H1 (cell line): ENCODE data around the gene STARD8. TPM values are rescaled to one million over a fixed set of nuclear protein-coding genes. Genes with fewer than 3 reads are reported as not detected.
A peak's percentile ranks its signal among the peaks of the same experiment; 100 is the strongest.

Source experiments
- CTCF ChIA-PET: fragments of 300-600 bp; sonication (Branson Sonifier 250); formaldehyde crosslinking; loops from one replicate; lab custom pipeline; 2021; ENCODE audit not compliant: partially characterized antibody; lab: Charles Lee
- POLR2A ChIA-PET: fragments of 300-600 bp; sonication (Branson Sonifier 250); formaldehyde crosslinking; loops from one replicate; lab custom pipeline; 2021; ENCODE audit warnings: inconsistent platforms; ENCODE audit not compliant: partially characterized antibody; lab: Charles Lee
- DNase-seq, 2 experiments: peaks; one replicate each; pipeline versions ENCODE4 v3.0.0 to v3.0.0-alpha.2; 2010 to 2022; ENCODE audit warnings: low spot score in 2 of 2, low read depth in 1 of 2, mixed read lengths in 1 of 2
- FAIRE-seq: peaks from 2 replicates; lab custom pipeline; 2011; peaks lifted over from hg19 to GRCh38; lab: Jason Lieb, UNC
- H2AFZ ChIP-seq: 2 replicates; pipeline ENCODE4 v1.8.1; 2012; ENCODE audit warnings: low read length, inconsistent platforms
- H2AK5ac ChIP-seq: 2 replicates; pipeline ENCODE4 v1.6.1; 2013; ENCODE audit warnings: low read depth, low read length
- H2BK120ac ChIP-seq: replicated peaks from 2 replicates; pipeline ENCODE3; 2013; ENCODE audit warnings: low read depth, low read length, inconsistent platforms
- H2BK12ac ChIP-seq: 2 replicates; pipeline ENCODE4 v1.6.1; 2013; ENCODE audit warnings: low read depth, low read length
- H2BK15ac ChIP-seq: 2 replicates; pipeline ENCODE4 v1.6.1; 2013; ENCODE audit warnings: low read length
- H2BK20ac ChIP-seq: 2 replicates; pipeline ENCODE4 v1.6.1; 2013; ENCODE audit warnings: low read length
- H2BK5ac ChIP-seq: 2 replicates; pipeline ENCODE4 v1.6.1; 2013; ENCODE audit warnings: low read depth, low read length
- H3K14ac ChIP-seq: 2 replicates; pipeline ENCODE4 v1.6.1; 2013; ENCODE audit warnings: inconsistent platforms; ENCODE audit not compliant: insufficient read length
- H3K18ac ChIP-seq: 2 replicates; pipeline ENCODE4 v1.6.1; 2013; ENCODE audit warnings: low read length; ENCODE audit errors: extremely low read depth
- H3K23ac ChIP-seq: 2 replicates; pipeline ENCODE4 v1.6.1; 2013; ENCODE audit warnings: inconsistent platforms; ENCODE audit not compliant: insufficient read length
- H3K23me2 ChIP-seq: 2 replicates; pipeline ENCODE4 v1.6.1; 2013; ENCODE audit warnings: low read depth, low read length
- H3K27ac ChIP-seq: 2 replicates; pipeline ENCODE4 v1.6.1; 2011; ENCODE audit warnings: low read depth, low read length, inconsistent platforms
- H3K27me3 ChIP-seq, 4 experiments: replicated peaks in 1 of 4; 1 replicate in 1 of 4; 2 replicates in 3 of 4; pipeline versions ENCODE4 v1.6.1 to v1.8.1; 2011 to 2013; ENCODE audit warnings: low read length in 3 of 4, mild to moderate bottlenecking in 3 of 4, inconsistent platforms in 2 of 4, mixed read lengths in 2 of 4, moderate library complexity in 1 of 4; ENCODE audit not compliant: control insufficient read depth in 3 of 4, insufficient read depth in 3 of 4; ENCODE audit errors: extremely low read depth in 1 of 4
- H3K36me3 ChIP-seq, 4 experiments: 2 replicates each; pipeline versions ENCODE4 v1.6.1 to v1.8.1; 2011 to 2013; ENCODE audit warnings: mild to moderate bottlenecking in 4 of 4, low read length in 3 of 4, moderate library complexity in 2 of 4, control low read depth in 1 of 4, inconsistent platforms in 1 of 4; ENCODE audit not compliant: insufficient read depth in 4 of 4, control insufficient read depth in 2 of 4
- H3K4ac ChIP-seq: replicated peaks from 2 replicates; pipeline ENCODE3; 2013; ENCODE audit warnings: low read length, low read depth, mixed read lengths, inconsistent platforms; ENCODE audit not compliant: insufficient read length
- H3K4me1 ChIP-seq, 4 experiments: replicated peaks in 1 of 4; 1 replicate in 1 of 4; 2 replicates in 3 of 4; pipeline versions ENCODE4 v1.6.1 to v1.8.1; 2011 to 2013; ENCODE audit warnings: low read length in 3 of 4, inconsistent platforms in 2 of 4, mixed read lengths in 1 of 4; ENCODE audit not compliant: insufficient read depth in 4 of 4, control insufficient read depth in 3 of 4
- H3K4me2 ChIP-seq, 2 experiments: 2 replicates each; pipeline versions ENCODE4 v1.6.1 to v1.8.1; 2011 to 2013; ENCODE audit warnings: low read depth in 2 of 2, low read length in 2 of 2, control low read depth in 1 of 2, inconsistent platforms in 1 of 2, mild to moderate bottlenecking in 1 of 2; ENCODE audit not compliant: insufficient read depth in 1 of 2
- H3K4me3 ChIP-seq, 4 experiments: fragments of 200-600, 300-600 bp in 1 of 4; sonication (generic), shearing (Covaris generic), sonication (Bioruptor Twin) in 1 of 4; 2 replicates each; pipeline versions ENCODE4 v1.5.1 to v1.8.1; 2011 to 2016; ENCODE audit warnings: low read length in 4 of 4, low read depth in 3 of 4, control low read depth in 2 of 4, inconsistent platforms in 2 of 4, mild to moderate bottlenecking in 2 of 4, mixed read lengths in 1 of 4, moderate library complexity in 1 of 4; ENCODE audit not compliant: insufficient read depth in 2 of 4; ENCODE audit errors: extremely low read depth in 1 of 4
- H3K56ac ChIP-seq: replicated peaks from 2 replicates; pipeline ENCODE3; 2013; ENCODE audit warnings: low read depth, mild to moderate bottlenecking, mixed read lengths, low read length, inconsistent platforms; ENCODE audit not compliant: insufficient read length
- H3K79me1 ChIP-seq: 2 replicates; pipeline ENCODE4 v1.6.1; 2013; ENCODE audit warnings: low read depth, low read length, control low read depth
- H3K79me2 ChIP-seq, 2 experiments: 2 replicates each; pipeline versions ENCODE4 v1.6.1 to v1.8.1; 2012 to 2013; ENCODE audit warnings: low read length in 2 of 2, mild to moderate bottlenecking in 2 of 2, inconsistent platforms in 1 of 2; ENCODE audit not compliant: insufficient read depth in 2 of 2, control insufficient read depth in 1 of 2
- H3K9ac ChIP-seq, 4 experiments: replicated peaks in 1 of 4; 1 replicate in 1 of 4; 2 replicates in 3 of 4; pipeline versions ENCODE4 v1.6.1 to v1.8.1; 2011 to 2013; ENCODE audit warnings: low read depth in 3 of 4, low read length in 3 of 4, control low read depth in 2 of 4, mild to moderate bottlenecking in 2 of 4, moderate library complexity in 2 of 4, inconsistent platforms in 1 of 4; ENCODE audit errors: extremely low read depth in 1 of 4
- H3K9me3 ChIP-seq, 2 experiments: 2 replicates each; pipeline versions ENCODE4 v1.6.1 to v1.8.1; 2012 to 2013; ENCODE audit warnings: mild to moderate bottlenecking in 2 of 2, moderate library complexity in 2 of 2, control low read depth in 1 of 2, inconsistent platforms in 1 of 2, low read depth in 1 of 2, low read length in 1 of 2, mixed read lengths in 1 of 2; ENCODE audit not compliant: insufficient read depth in 2 of 2
- H4K20me1 ChIP-seq, 2 experiments: replicated peaks in 1 of 2; 2 replicates each; pipeline versions ENCODE3 to v1.8.1; 2011 to 2013; ENCODE audit warnings: inconsistent platforms in 2 of 2, low read length in 2 of 2, mild to moderate bottlenecking in 1 of 2; ENCODE audit not compliant: insufficient read depth in 2 of 2, control insufficient read depth in 1 of 2
- H4K5ac ChIP-seq: 2 replicates; pipeline ENCODE4 v1.6.1; 2013; ENCODE audit warnings: low read length, low read depth, mixed read lengths, inconsistent platforms; ENCODE audit not compliant: insufficient read length
- H4K8ac ChIP-seq: 2 replicates; pipeline ENCODE4 v1.8.0; 2013; ENCODE audit warnings: mild to moderate bottlenecking, moderate library complexity, low read length, inconsistent platforms; ENCODE audit not compliant: insufficient read depth; ENCODE audit errors: extremely low read depth
- H4K91ac ChIP-seq: replicated peaks from 2 replicates; pipeline ENCODE3; 2013; ENCODE audit warnings: low read length, mixed read lengths, inconsistent platforms; ENCODE audit not compliant: insufficient read length
- CBX8 ChIP-seq: fragments of 300-800, 300-1000 bp; sonication (generic); IDR thresholded peaks from 2 replicates; pipeline ENCODE4 v1.7.1; 2016; ENCODE audit warnings: low read depth, low read length, borderline replicate concordance
- JUND ChIP-seq: IDR thresholded peaks from 2 replicates; pipeline ENCODE4 v1.6.1; 2011; ENCODE audit warnings: mild to moderate bottlenecking, improper control_type of control experiment, low read length
- WGBS, 2 experiments: shearing (Covaris generic) in 1 of 2; methylation state at CpG; one replicate each; pipeline versions ENCODE4 v1.1.6 to v1.1.7; 2013 to 2015; ENCODE audit warnings: low lambda C conversion rate in 2 of 2, mixed read lengths in 2 of 2, inconsistent platforms in 1 of 2, low coverage in 1 of 2, missing lambda C conversion rate in 1 of 2; ENCODE audit not compliant: insufficient replicate concordance in 2 of 2, insufficient coverage in 1 of 2, insufficient read length in 1 of 2; ENCODE audit errors: extremely low coverage in 1 of 2, missing lambda C conversion rate in 1 of 2; 5-methylcytosine and 5-hydroxymethylcytosine counted together
- polyA plus RNA-seq, 7 experiments: library from polyadenylated mRNA; depleted of rRNA in 3 of 7; stranded (reverse) in 5 of 7; unstranded in 2 of 7; fragments of >200 nt in 5 of 7; fragments of 200-250 nt in 2 of 7; gene quantifications; 1 replicate in 5 of 7; 2 replicates in 1 of 7; 4 replicates in 1 of 7; pipeline versions ENCODE4 v1.2.1 to v1.2.3, GENCODE V29; 2011 to 2013; ENCODE audit warnings: missing spikeins in 2 of 7, mixed read lengths in 2 of 7
- total RNA-seq: library from RNA; stranded (reverse); fragmentation: NEBNext Ultra II Directional; extraction: Animal tissue kit (Norgen Biotek cat#: 25700); gene quantifications from 2 replicates; pipeline ENCODE4 v1.2.1, GENCODE V29; 2021

Gene STARD8
- total and polyA plus RNA-seq, 2 of the 8 experiments (the other 6 are each of a cell fraction or from before 2014, with no cell fraction given), result 1.8 to 3.8 TPM

DNA sequence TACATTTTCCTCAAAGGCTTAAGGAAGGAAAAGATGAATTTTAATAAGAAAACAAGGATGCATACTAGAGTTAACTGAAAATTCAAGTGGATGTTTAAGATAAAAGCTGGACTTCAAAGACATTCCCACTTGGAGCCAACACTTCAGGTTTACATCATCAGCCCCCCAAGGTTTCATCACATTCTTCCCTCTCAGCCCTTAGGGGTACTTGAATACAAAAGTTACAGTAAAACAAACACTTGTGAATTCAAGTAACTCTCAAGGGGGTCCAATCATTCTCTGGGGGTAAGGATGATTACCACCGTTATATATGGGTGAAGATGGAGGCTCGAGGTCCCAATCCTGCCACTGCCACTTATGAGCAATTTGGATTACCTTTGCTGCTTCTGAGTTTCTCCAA is 36.1 kb downstream of the STARD8 start:
- H3K79me1 ChIP-seq, result no peaks in the 10 kb centered on the region
- no peak overlapping the region for H2BK20ac ChIP-seq
- H3K23ac ChIP-seq, result no peak overlapping the region
- no peak overlapping the region for H3K9ac ChIP-seq
- no peak overlapping the region for H3K4me2 ChIP-seq
- no peak overlapping the region for H2BK5ac ChIP-seq
- H3K27me3 ChIP-seq, result peaks cover 0 to 11% (median 7%) of the 10 kb centered on the region in 4 experiments; a peak in 3 of 7 replicates
- WGBS, 2 experiments, result 100% methylated on average over 2 of the region's 2 CpGs; no CpG with 5 or more reads in 1 of the 2 experiments
- no peaks in the 10 kb centered on the region for H4K20me1 ChIP-seq
- no peak overlapping the region for H3K4me3 ChIP-seq
- H3K4ac ChIP-seq, result no peak overlapping the region
- no peak overlapping the region for H2BK15ac ChIP-seq
- H3K56ac ChIP-seq, result no peak overlapping the region
- H4K5ac ChIP-seq, result no peak overlapping the region
- POLR2A ChIA-PET, result no interaction called here
- no peak overlapping the region for H3K27ac ChIP-seq
- no peak for DNase-seq
- no peak overlapping the region for H3K18ac ChIP-seq
- H3K14ac ChIP-seq, result no peak overlapping the region
- TF ChIP-seq CBX8, result no peak
- no peak for TF ChIP-seq JUND
- no peak overlapping the region for H2AFZ ChIP-seq
- H4K8ac ChIP-seq, result no peak overlapping the region
- H4K91ac ChIP-seq, result no peak overlapping the region
- no peaks in the 10 kb centered on the region for H3K9me3 ChIP-seq
- H2AK5ac ChIP-seq, result no peak overlapping the region
- no peaks in the 10 kb centered on the region for H3K23me2 ChIP-seq
- H3K36me3 ChIP-seq, result no peaks in the 10 kb centered on the region
- FAIRE-seq, result peak; percentile 70
- H2BK12ac ChIP-seq, result no peak overlapping the region
- CTCF ChIA-PET, result interaction anchor here (0.7 to 1.5 kb wide), 6 partner anchors 12 to 27 kb away, joined by 3 to 4 read pairs (median 4); no protein-coding TSS in a partner anchor
- no peak overlapping the region for H2BK120ac ChIP-seq
- no peaks in the 10 kb centered on the region for H3K79me2 ChIP-seq
- H3K4me1 ChIP-seq, result peaks cover 2 to 18% (median 9%) of the 10 kb centered on the region in 4 experiments
